GM13977 (cell line): ENCODE data around the gene AREL1.

Experiments
- DNase-seq: peaks from one replicate; pipeline ENCODE4 v3.0.0; 2012; ENCODE audit warnings: low spot score
- CTCF ChIP-seq: IDR thresholded peaks from 2 replicates; pipeline ENCODE4 v1.5.1; 2012; ENCODE audit warnings: mild to moderate bottlenecking, control low read depth; ENCODE audit not compliant: insufficient read depth; ENCODE audit errors: extremely low read depth, missing control alignments
- in situ Hi-C: fragments of 300-500 bp; cut with MboI; formaldehyde crosslinking; loops from one replicate; pipeline ENCODE4 v1.12.0; 2022; ENCODE audit warnings: low sequenced_read_pairs, low pct_unique_long_range_greater_than_20kb, mixed read lengths, inconsistent platforms; ENCODE audit not compliant: unreplicated experiment

AREL1 gene

GRCh38 chr14:74650927-74651686 lies 61.8 kb downstream of the AREL1 start:
- TF ChIP-seq CTCF = no peak
- in situ Hi-C loops = no loop called here
- no peak for DNase-seq

DNA sequence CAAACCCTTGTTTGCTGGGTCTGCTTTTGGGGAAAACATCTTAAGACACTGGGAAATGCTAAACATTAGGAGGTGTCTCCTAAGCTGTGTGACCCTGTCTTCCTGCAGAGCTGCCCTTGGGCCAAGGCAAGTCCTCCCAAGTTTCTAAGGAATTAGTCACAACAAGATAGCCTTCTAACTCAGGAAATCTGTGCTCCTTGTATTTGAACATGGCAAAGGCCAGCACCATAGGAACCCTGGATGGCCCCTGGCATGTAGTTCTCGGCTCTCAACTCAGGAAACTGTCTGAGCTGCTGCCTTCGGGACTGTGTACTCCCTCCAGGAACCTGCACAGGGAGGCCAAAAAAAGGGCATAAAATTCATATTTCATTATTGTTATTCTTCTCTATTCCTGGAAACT lies 63.2 kb downstream of the AREL1 start:
- no peak for TF ChIP-seq CTCF
- no peak for DNase-seq
- in situ Hi-C loops = no loop called here

- in situ Hi-C loops = no loop called here
- no peak for DNase-seq
- TF ChIP-seq CTCF = no peak
These were observed 63.7 kb downstream of the AREL1 start for GRCh38 chr14:74649167-74649566.

GRCh38 chr14:74648601-74649000 lies 64.3 kb downstream of the AREL1 start:
- TF ChIP-seq CTCF = no peak
- in situ Hi-C loops = no loop called here
- DNase-seq = no peak

- no peak for DNase-seq
- TF ChIP-seq CTCF = no peak
- in situ Hi-C loops = no loop called here
These were observed 65.0 kb downstream of the AREL1 start for GRCh38 chr14:74647678-74648461.

- no peak for DNase-seq
- TF ChIP-seq CTCF = no peak
- in situ Hi-C loops = no loop called here
These were observed 65.7 kb downstream of the AREL1 start for GRCh38 chr14:74647061-74647677.
